Germinal center (tissue), 1 donor: Measurements from ENCODE around the gene SPDYE1.
A peak's percentile ranks its signal among the peaks of the same experiment; 100 is the strongest.
"Not testable (repeated sequence)": the region's sequence is repeated elsewhere in the genome, so short reads cannot be mapped to it uniquely, and the experiment has no call there.

ENCODE experiments used
- DNase-seq: peaks from one replicate; pipeline ENCODE4 v3.0.0; 2012; ENCODE audit warnings: mixed read lengths, low spot score

The SPDYE1 gene

GRCh38 chr7:43994681-43995080, 3.0 kb upstream of the SPDYE1 start:
- not testable (repeated sequence) for DNase-seq

GRCh38 chr7:44012081-44012480, 14.4 kb downstream of the SPDYE1 start:
- not testable (repeated sequence) for DNase-seq

GRCh38 chr7:44015090-44015489, 17.4 kb downstream of the SPDYE1 start:
- not testable (repeated sequence) for DNase-seq

- peak; percentile 98 for DNase-seq
These were observed 21.4 kb downstream of the SPDYE1 start for GRCh38 chr7:44018857-44019807.

DNA sequence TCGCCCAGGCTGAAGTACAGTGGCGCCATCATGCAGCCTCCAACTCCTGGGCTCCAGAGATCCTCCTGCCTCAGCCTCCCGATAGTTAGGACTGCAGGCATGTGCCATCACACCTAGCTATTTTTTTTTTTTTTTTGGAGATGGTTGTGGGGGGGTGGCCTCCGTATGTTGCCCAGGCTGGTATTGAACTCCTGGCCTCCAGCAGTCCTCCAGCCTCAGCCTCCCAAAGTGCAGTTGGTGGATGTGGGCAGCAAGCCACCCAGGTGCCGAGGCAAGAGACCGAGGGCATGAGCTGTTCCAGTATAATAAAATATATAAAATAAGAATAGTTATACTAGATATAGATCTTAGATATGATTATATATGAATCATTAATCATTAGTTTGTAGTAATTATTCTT, 22.1 kb downstream of the SPDYE1 start:
- DNase-seq, result not testable (repeated sequence)

DNA sequence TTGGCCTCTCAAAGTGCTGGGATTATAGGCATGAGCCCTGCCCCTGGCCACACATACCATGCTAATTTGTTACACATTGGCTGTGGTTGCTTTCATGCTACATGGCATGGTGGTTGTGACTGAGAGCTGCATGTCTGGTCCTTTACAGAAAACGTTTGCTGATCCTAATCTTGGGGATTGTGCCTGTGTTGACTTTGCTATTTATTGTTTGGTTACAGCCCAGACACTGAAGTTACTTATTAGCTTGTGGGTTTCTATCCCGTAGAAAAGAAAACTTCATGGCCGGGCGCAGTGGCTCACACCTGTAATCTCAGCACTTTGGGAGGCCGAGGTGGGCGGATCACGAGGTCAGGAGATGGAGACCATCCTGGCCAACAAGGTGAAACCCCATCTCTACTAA, 24.4 kb downstream of the SPDYE1 start:
- DNase-seq, result not testable (repeated sequence)

DNA sequence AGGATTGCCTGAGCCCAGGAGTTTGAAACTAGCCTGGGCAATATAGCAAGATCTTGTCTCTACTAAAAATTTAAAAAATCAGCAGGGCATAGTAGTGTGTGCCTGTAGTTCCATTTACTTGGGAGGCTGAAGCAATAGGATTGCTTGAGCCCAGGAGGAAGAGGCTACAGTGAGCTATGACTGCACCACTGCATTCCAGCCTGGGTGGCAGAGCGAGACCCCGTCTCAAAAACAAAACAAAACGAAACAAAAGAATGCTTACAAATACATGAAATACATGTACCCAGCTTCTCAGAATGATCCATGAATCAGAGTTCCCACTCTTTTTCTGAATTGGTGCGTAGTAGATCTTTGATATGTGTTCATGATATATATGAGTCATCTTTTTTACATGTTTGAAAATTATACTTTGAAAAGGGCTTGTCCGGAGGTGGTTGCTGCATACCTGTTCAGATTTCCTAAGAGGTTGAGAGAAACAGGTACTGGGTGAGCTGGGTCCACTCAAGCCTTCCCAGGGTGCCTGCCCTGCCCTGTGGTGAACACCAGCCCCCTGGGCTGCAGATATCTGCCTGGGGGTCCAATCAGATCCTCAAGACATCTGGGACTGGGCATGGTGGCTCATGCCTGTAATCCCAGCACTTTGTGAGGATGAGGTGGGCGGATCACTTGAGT, 25.2 kb downstream of the SPDYE1 start:
- not testable (repeated sequence) for DNase-seq

DNA sequence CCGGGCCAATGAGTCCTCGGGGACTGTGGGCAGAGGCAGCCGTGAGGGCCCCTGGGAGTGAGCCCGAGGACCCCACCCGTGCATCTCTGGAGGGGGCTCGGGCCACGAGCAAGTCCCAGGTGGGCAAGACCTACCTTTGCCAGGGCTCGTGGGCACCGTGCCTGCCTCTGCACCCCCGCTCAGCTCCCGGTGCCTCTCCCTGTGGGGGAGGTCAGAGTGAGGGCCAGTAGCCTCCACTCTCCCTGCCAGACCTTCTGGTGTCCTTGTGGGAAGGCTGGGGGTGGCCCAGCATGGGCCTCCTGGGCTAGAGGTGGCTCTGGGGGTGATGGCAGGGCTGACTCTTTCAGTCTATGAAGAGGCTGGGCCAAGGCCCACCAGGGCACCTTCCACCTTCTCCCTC, 31.7 kb downstream of the SPDYE1 start:
- DNase-seq, result not testable (repeated sequence)

GRCh38 chr7:44030029-44030428, 32.3 kb downstream of the SPDYE1 start:
- DNase-seq, result not testable (repeated sequence)

DNA sequence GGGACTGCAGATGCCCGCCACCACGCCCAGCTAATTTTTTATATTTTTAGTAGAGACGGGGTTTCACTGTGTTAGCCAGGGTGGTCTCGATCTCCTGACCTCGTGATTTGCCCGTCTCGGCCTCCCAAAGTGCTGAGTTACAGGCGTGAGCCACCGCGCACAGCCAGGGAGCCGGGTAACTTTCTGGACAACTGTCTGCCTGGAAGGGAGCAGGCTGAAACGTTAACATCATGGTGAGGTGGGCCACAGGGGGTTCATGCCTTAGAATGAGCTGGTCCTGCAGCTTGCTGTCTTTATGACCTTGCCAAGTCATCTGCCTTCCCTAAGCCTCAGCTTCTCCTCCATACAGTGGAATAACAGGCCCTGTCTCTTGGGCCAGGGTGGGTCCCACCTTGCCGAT, 33.6 kb downstream of the SPDYE1 start:
- not testable (repeated sequence) for DNase-seq

DNA sequence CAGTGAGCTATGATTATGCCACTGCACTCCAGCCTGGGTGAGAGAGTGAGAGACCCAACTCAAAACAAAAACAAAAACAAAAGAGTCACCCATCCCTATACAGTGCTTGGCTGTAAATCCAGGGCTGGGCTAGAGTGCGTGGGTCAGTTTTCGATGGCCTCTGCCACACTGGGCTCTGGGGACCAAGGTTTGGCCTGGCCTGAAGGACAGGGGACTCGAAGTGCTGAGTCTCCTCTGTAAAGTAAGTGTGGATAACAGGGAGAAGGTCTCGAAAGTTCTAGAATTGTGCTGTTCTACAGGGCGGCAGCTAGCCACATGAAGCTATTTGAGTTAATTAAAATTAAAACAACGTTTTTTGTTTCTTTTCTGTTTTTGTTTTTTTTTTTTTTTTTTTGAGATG, 34.3 kb downstream of the SPDYE1 start:
- not testable (repeated sequence) for DNase-seq

GRCh38 chr7:44033971-44034844, 36.5 kb downstream of the SPDYE1 start:
- DNase-seq, result not testable (repeated sequence)

DNA sequence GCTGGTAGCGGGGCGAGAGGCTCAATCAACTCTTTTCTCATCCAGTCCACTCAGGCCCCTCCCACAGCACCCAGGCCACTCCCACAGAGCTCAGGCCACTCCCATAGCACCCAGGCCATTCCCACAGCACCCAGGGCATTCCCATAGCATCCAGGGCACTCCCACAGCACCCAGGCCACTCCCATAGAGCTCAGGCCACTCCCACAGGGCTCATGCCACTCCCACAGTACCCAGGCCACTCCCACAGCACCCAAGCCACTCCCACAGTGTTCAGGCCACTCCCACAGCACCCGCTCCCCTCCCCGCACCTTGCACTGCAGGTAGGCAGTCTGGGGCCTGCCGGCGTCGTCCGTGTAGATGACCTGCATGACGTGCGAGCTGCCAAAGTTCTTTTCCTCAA, 38.7 kb downstream of the SPDYE1 start:
- DNase-seq, result not testable (repeated sequence)

DNA sequence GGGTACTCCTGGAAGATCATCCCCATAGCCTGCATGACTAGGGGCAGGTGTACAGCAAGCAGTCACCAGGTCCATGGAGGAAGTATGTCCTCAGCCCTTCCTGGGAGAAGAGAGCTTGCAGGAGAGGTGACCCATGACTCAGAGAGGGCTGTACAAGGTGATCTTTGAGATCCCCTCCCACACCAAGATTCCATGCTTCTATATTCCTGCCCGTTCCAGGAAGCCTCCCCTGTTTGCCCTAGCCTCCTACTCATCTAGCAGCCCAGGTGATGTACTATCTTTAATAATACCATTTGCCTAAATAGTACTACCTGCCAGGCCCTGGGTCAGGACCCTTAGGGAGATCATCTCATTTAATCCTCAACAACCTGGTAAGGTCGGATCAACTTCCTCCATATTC, 40.3 kb downstream of the SPDYE1 start:
- DNase-seq, result not testable (repeated sequence)

DNA sequence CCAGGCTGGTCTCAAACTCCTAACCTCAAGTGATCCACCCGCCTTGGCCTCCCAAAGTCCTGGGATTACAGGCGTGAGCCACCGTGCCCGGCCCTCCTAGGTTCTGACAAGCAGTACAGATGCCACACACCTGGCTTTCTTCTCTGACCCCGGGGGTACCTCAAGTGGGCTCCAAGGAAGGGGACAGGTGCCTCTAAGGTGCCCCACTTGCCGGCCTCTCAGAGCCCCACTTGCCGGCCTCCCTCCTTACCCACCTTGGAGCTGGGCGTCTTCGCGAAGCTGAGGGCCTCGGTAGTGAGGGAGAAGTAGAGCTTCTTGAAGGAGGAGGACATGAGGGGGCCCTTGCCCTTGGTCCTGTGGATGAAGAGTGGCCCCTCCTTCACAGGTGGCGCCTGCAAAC, 40.9 kb downstream of the SPDYE1 start:
- DNase-seq, result not testable (repeated sequence)

GRCh38 chr7:44038961-44039558, 41.4 kb downstream of the SPDYE1 start:
- DNase-seq, result peak; percentile 78

- not testable (repeated sequence) for DNase-seq
These were observed 42.2 kb downstream of the SPDYE1 start for GRCh38 chr7:44039800-44040492.

DNA sequence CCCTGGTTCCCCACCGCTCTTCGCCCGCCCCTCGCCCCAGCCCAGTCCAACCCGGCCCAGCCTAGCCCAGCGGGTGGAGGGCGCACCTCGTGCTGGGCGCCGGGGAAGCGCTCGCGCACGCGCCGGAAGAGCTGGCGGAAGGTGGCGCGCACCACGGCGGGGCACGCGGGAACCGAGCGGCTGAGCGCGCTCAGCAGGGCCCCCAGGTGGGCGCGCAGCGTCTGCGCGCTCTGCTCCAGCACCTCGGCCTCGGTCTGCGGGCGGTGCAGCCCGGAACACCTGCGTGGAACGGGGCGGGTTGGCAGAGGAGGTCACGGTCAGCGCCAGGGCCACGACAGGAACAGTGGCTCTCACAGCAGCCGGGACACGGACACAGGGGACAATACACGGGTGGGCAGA, 42.8 kb downstream of the SPDYE1 start:
- DNase-seq, result not testable (repeated sequence)

- no peak for DNase-seq
These were observed 44.5 kb downstream of the SPDYE1 start for GRCh38 chr7:44042221-44042620.

DNA sequence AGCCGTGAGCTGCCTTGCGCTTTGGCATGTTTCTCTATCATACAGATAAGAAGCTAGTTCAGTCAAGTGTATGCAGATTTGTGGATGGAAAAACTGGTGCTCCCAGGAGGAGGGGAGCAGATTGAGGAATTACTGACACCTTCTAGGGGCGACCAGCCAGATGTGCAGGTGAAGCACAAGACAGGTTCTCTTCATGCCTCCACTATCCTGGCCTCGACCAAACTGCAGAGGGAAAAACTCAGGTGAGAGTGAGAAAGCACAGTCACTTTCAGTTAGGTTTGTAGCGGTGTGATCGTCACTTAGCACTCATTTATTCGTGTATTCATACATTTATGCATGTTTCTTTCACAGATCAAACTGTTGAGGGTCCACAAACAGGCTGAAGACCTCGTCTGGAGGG, 46.2 kb downstream of the SPDYE1 start:
- no peak for DNase-seq
